Measurements from ENCODE around the gene ZBP1. TPM values are rescaled to one million over a fixed set of nuclear protein-coding genes. Genes with fewer than 3 reads are reported as not detected.

Gene ZBP1
- total RNA-seq, 2 donors from 2014 or later: 0.14 to 8.9 TPM

DNA sequence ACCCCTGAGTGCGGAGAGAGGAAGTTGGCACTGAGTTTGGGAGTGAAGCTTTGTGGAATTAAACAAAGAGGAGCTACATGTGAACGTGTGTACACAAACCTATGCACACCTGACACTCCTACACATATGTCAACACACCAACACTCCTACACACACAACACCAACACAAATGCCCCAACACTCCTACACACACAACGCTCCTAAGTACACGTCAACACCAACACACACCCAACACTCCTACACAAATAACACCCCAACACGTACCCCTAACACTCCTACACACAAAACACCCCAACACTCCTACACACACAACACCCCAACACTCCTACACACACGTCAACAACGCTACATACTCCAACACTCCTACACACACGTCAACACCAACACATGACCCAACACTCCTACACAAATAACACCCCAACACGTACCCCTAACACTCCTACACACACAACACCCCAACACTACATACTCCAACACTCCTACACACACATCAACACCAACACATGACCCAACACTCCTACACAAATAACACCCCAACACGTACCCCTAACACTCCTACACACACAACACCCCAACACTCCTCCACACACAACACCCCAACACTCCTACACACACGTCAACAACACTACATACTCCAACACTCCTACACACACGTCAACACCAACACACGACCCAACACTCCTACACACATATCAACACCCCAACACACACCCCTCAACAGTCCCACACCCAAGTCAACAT is 40.1 kb upstream of the ZBP1 start:
- intact Hi-C loops (cut with DNase I): no loop called here
- H3K27ac ChIP-seq: peak overlapping the region; percentile 56 to 73
- TF ChIP-seq, protein P1, sequence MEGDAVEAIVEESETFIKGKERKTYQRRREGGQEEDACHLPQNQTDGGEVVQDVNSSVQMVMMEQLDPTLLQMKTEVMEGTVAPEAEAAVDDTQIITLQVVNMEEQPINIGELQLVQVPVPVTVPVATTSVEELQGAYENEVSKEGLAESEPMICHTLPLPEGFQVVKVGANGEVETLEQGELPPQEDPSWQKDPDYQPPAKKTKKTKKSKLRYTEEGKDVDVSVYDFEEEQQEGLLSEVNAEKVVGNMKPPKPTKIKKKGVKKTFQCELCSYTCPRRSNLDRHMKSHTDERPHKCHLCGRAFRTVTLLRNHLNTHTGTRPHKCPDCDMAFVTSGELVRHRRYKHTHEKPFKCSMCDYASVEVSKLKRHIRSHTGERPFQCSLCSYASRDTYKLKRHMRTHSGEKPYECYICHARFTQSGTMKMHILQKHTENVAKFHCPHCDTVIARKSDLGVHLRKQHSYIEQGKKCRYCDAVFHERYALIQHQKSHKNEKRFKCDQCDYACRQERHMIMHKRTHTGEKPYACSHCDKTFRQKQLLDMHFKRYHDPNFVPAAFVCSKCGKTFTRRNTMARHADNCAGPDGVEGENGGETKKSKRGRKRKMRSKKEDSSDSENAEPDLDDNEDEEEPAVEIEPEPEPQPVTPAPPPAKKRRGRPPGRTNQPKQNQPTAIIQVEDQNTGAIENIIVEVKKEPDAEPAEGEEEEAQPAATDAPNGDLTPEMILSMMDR (IDR thresholded peaks at IDR 0.05): no peak
- no peak for TF ChIP-seq POLR2AphosphoS5 (IDR thresholded peaks at IDR 0.05)
- no peak for TF ChIP-seq POLR2A (IDR thresholded peaks at IDR 0.05)
- DNase-seq (ENCODE audit: low spot score): peak; percentile 2
- peaks cover 0 to 12% of the 10 kb centered on the region in 2 donors for H3K36me3 ChIP-seq
- H3K4me3 ChIP-seq: no peak overlapping the region
- WGBS: 82% methylated on average over 13 of the region's 13 CpGs
- H3K9me3 ChIP-seq: no peaks in the 10 kb centered on the region
- H3K4me1 ChIP-seq (replicated peaks): peaks cover 41% of the 10 kb centered on the region
- H3K27me3 ChIP-seq (replicated peaks; ENCODE audit: insufficient read depth): no peaks in the 10 kb centered on the region

DNA sequence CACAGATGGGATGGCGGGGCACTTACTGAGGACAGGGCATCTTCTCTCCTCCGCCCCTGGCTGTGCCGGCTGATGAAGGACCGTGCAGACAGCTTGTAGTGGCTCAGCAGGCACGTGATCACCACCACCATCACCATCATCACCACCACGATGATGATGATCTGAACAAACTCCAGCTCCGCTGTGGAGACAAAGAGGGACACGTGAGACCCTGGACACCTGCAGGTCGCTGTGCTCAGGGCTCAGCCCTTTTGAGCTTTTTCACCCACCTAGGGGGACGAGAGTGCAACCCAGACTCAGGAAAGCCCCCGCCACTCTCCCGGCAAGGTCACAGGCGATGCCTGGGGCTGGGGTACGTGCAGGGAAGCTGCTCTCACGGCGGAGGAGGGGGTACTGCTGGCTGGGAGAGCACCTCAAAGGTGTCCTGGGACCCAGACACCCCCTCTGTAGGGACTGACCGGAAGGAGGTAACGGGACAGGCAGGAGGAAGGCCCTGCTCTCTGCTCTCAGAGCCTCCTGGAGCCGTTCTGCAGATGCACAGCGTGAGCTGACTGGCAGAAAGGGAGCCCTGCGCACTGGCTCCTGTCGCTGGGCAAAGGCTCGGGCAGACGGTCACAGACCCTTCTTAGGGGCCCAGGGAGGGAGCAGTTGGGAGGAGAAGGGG is 39.4 kb upstream of the ZBP1 start:
- intact Hi-C loops (cut with DNase I): loop anchor here (5.0 kb wide), 1 partner anchor 48 kb away; no protein-coding TSS in a partner anchor

DNA sequence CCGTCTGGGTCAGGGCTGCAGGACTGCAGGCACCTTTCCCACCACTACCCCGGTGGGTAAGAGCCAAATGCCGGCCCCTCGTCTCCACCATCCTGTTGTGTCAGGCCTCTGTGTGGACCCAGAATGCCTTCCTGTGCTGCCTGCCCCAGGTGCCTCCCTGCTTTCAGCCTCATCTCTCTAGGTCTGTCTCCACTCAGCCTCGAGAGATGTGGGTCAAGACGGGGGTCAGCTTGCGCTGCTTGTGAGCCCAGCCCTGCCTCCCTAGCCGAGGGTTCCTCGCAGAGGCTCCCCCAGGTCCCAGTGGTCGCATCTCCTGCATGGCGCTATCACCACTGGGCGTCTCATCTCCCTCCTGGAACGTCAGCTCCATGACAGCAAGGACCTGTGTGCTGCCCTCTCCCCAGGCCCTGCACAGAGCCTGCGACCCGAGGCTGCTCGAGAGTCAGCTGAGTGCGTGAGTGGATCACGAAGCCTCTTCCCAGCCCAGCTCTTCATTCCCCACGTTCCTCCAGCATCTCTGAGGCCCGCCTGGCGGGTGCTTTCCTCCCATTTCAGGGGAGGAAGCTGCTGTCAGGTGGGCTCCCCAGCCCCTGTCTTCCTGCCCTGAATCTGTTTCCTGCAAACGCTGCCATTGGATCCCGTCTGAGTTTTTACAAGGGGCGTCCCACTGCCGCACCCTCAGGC is 38.7 kb upstream of the ZBP1 start:
- H3K36me3 ChIP-seq: peaks cover 0 to 12% of the 10 kb centered on the region in 2 donors
- H3K4me1 ChIP-seq (replicated peaks): peaks cover 33% of the 10 kb centered on the region
- H3K27me3 ChIP-seq (replicated peaks; ENCODE audit: insufficient read depth): no peaks in the 10 kb centered on the region
- TF ChIP-seq, protein P1 (IDR thresholded peaks at IDR 0.05): no peak
- TF ChIP-seq POLR2A (IDR thresholded peaks at IDR 0.05) (no peak), POLR2AphosphoS5 (IDR thresholded peaks at IDR 0.05) (no peak)
- no peaks in the 10 kb centered on the region for H3K9me3 ChIP-seq
- H3K27ac ChIP-seq: peak overlapping the region; percentile 60 to 73
- DNase-seq (ENCODE audit: low spot score): peak; percentile 7
- intact Hi-C loops (cut with DNase I): loop anchor here (5.0 kb wide), 1 partner anchor 48 kb away; no protein-coding TSS in a partner anchor
- 87% methylated on average over 24 of the region's 25 CpGs for WGBS
- no peak overlapping the region for H3K4me3 ChIP-seq

More for the DNA sequence above, 39.4 kb upstream of the ZBP1 start:
- 90% methylated on average over 23 of the region's 24 CpGs for WGBS
- H3K4me3 ChIP-seq: no peak overlapping the region
- no peaks in the 10 kb centered on the region for H3K27me3 ChIP-seq (replicated peaks; ENCODE audit: insufficient read depth)
- DNase-seq (ENCODE audit: low spot score): peak; percentile 3
- H3K36me3 ChIP-seq: peaks cover 0 to 12% of the 10 kb centered on the region in 2 donors
- no peaks in the 10 kb centered on the region for H3K9me3 ChIP-seq
- TF ChIP-seq, protein P1 (IDR thresholded peaks at IDR 0.05): no peak
- peak overlapping the region; percentile 56 to 73 for H3K27ac ChIP-seq
- H3K4me1 ChIP-seq (replicated peaks): peaks cover 40% of the 10 kb centered on the region

DNA sequence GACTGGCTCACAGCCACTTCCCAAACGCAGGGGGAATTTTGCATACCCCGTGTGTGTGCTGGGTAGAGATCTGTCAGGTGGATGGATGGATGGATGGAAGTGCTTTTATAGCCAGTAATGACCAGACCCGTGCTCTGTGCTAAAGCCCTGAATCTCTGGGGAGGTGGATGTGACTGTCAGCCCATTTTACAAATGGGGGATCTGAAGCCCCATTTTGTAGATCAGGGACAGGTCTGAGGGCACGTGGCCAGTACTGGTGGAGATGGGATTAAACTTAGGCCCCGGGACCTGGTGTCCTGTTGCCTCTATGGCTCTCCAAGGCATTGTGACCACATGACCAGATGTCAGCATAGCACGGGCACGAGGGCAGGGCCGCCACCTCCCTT is 38.2 kb upstream of the ZBP1 start:
- Histone ChIP-seq H3K27me3 (replicated peaks; ENCODE audit: insufficient read depth) (no peaks in the 10 kb centered on the region), H3K36me3 (peaks cover 0 to 15% of the 10 kb centered on the region in 2 donors), H3K9me3 (no peaks in the 10 kb centered on the region), H3K27ac (peak overlapping the region; percentile 60 to 73), H3K4me3 (no peak overlapping the region), H3K4me1 (replicated peaks) (peaks cover 28% of the 10 kb centered on the region)
- intact Hi-C loops (cut with DNase I): loop anchor here (5.0 kb wide), 1 partner anchor 49 kb away; no protein-coding TSS in a partner anchor
- TF ChIP-seq POLR2A (IDR thresholded peaks at IDR 0.05): no peak
- TF ChIP-seq POLR2AphosphoS5 (IDR thresholded peaks at IDR 0.05): no peak
- TF ChIP-seq, protein P1 (IDR thresholded peaks at IDR 0.05): no peak
- 74% methylated on average over 8 of the region's 8 CpGs for WGBS
- DNase-seq (ENCODE audit: low spot score): no peak
